Vagina (tissue), 2 donors: Measurements from ENCODE around the gene ZG16. TPM values are rescaled to one million over a fixed set of nuclear protein-coding genes. Genes with fewer than 3 reads are reported as not detected.
"Not testable (repeated sequence)": the region's sequence is repeated elsewhere in the genome, so short reads cannot be mapped to it uniquely, and the experiment has no call there.

ENCODE experiments used
- DNase-seq, 2 donors: peaks; one replicate each; pipeline ENCODE4 v3.0.0-alpha.2; 2017; ENCODE audit errors: extremely low spot score in 2 of 2
- H3K27ac ChIP-seq: fragments of 200-600 bp; sonication (generic); one replicate; pipeline ENCODE4 v1.5.1; 2019
- H3K27me3 ChIP-seq: fragments of 200-600 bp; sonication (generic); one replicate; pipeline ENCODE4 v1.5.1; 2019
- H3K36me3 ChIP-seq, 2 donors: fragments of 200-600 bp; sonication (generic); one replicate each; pipeline ENCODE4 v1.5.1; 2017 to 2019
- H3K4me1 ChIP-seq: fragments of 200-600 bp; sonication (generic); one replicate; pipeline ENCODE4 v1.5.1; 2019
- H3K4me3 ChIP-seq, 2 donors: fragments of 200-600 bp; sonication (generic); 1 replicate in 1 of 2; 2 replicates in 1 of 2; pipeline ENCODE4 v1.5.1; 2016 to 2019
- H3K9me3 ChIP-seq: fragments of 200-600 bp; sonication (generic); one replicate; pipeline ENCODE4 v1.5.1; 2019
- CTCF ChIP-seq, 3 experiments: fragments of 450-650 bp in 2 of 3; fragments of 200-600 bp in 1 of 3; sonication (generic) in 1 of 3; IDR thresholded peaks; one replicate each; pipeline ENCODE4 v1.5.1; 2017 to 2019; ENCODE audit warnings: antibody characterized with exemption in 3 of 3, mild to moderate bottlenecking in 2 of 3, moderate library complexity in 2 of 3
- POLR2A ChIP-seq, 2 donors: fragments of 450-650 bp; IDR thresholded peaks; one replicate each; pipeline ENCODE4 v1.6.1; 2017; ENCODE audit warnings: antibody characterized with exemption in 2 of 2, mild to moderate bottlenecking in 2 of 2, moderate library complexity in 2 of 2
- POLR2AphosphoS5 ChIP-seq, 2 donors: sonication (generic); formaldehyde crosslinking; IDR thresholded peaks; one replicate each; pipeline ENCODE4 v1.9.0; 2017; ENCODE audit warnings: antibody characterized with exemption in 2 of 2, mild to moderate bottlenecking in 2 of 2, low read depth in 1 of 2; ENCODE audit not compliant: insufficient read depth in 1 of 2
- intact Hi-C: fragments of 100-400 bp; cut with DNase I; formaldehyde crosslinking; loops from one replicate; pipeline ENCODE4 v1.15.1; 2023
- total RNA-seq: library from RNA; depleted of rRNA; stranded (reverse); fragments of >200 nt; gene quantifications from one replicate; pipeline ENCODE4 v1.2.3, GENCODE V29; 2016

ZG16 gene
- total RNA-seq, 1 donor from 2014 or later, result not detected

DNA sequence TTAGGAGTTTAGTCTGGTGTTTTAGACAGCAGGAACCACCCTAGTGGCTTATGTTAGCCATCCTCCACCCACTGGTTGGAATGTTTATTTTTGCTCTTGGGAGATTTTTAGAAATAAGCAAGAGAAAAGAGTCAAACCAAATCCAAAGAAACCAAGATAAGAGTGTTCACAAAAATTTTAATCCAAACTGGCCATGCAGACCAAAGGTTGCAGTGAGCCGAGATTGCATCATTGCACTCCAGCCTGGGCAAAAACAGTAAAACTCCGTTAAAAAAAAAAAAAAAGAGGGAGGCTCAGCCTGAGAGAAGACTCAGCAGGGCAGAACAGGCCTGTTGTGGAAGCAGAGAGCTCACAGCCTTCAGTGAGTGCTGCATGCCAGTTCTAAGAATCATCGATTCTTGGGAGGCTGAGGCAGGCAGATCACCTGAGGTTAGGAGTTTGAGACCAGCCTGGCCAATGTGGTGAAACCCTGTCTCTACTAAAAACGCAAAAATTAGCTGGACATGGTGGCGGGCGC lies 20.0 kb upstream of the ZG16 start:
- intact Hi-C loops, result no loop called here
- TF ChIP-seq POLR2A (IDR thresholded peaks at IDR 0.05) (no peak), CTCF (IDR thresholded peaks at IDR 0.05) (no peak), POLR2AphosphoS5 (IDR thresholded peaks at IDR 0.05; ENCODE audit: insufficient read depth in 1 of 2, low read depth in 1 of 2) (no peak)
- Histone ChIP-seq H3K27me3 (no peaks in the 10 kb centered on the region), H3K4me1 (no peaks in the 10 kb centered on the region), H3K9me3 (no peaks in the 10 kb centered on the region), H3K4me3 (no peak overlapping the region), H3K27ac (no peak overlapping the region), H3K36me3 (no peaks in the 10 kb centered on the region)
- no peak for DNase-seq

DNA sequence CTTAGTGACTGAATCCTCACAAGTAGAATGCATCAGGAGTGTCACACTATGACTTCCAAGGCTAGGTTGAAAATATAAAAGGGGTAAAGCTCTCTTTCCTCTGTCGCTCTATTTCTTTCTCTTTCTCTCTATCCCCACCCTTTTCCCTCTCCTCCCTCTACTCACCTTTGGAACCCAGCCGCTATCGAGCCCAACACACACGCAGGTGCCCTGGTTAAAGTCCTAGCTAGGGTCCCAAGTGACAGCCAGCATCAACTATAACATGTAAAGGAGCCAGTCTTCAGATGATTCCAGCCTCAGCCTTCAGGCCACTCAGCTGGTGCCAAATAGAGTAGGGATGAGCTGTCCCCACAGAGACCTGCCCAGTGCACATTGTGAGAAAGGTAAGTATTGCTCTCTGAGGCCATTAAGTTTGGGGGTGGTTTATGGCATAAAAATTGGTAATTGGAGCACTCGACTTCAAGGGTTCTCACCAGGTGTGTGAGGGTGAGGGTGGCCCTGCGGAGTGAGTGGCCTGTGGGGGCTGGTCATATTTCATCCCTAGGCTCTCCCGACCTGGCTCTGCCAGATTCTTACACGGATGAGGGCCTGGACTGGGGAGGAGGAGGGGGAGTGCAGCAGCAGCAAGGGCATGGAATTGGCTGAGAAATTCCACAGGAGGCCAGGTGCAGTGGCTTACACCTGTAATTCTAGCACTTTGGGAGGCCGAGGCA lies 17.3 kb upstream of the ZG16 start:
- TF ChIP-seq POLR2A (IDR thresholded peaks at IDR 0.05), result no peak
- no peak for TF ChIP-seq POLR2AphosphoS5 (IDR thresholded peaks at IDR 0.05; ENCODE audit: insufficient read depth in 1 of 2, low read depth in 1 of 2)
- TF ChIP-seq CTCF (IDR thresholded peaks at IDR 0.05), result no peak
- no peaks in the 10 kb centered on the region for H3K27me3 ChIP-seq
- no peaks in the 10 kb centered on the region for H3K36me3 ChIP-seq
- no peaks in the 10 kb centered on the region for H3K9me3 ChIP-seq
- H3K4me1 ChIP-seq, result no peaks in the 10 kb centered on the region
- H3K27ac ChIP-seq, result no peak overlapping the region
- DNase-seq, result no peak
- intact Hi-C loops, result no loop called here
- H3K4me3 ChIP-seq, result no peak overlapping the region

- DNase-seq, H3K27me3 ChIP-seq, intact Hi-C loops, H3K27ac ChIP-seq, H3K9me3 ChIP-seq, H3K36me3 ChIP-seq, H3K4me3 ChIP-seq, H3K4me1 ChIP-seq: not testable (repeated sequence)
Observed at GRCh38 chr16:29761280-29761651, 16.8 kb upstream of the ZG16 start.

DNA sequence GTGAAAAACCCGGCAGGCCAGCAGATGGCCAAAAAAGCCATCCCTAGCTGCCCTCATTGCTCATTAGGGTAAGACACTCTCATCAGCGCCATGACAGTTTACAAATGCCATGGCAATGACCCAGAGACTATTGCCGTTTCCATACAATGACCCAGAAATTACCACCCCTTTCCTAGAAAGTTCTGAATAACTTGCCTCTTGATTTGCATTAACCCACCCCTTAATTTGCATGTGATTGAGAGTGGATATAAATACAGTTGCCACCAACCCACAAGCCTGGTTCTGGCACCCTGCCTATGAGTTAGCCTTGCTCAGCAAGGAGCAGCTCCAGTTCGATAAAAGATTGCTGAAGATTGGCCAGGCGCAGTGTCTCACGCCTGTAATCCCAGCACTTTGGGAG lies 16.2 kb upstream of the ZG16 start:
- Histone ChIP-seq H3K27ac (no peak overlapping the region), H3K4me3 (no peak overlapping the region), H3K9me3 (no peaks in the 10 kb centered on the region), H3K36me3 (no peaks in the 10 kb centered on the region), H3K27me3 (no peaks in the 10 kb centered on the region), H3K4me1 (no peaks in the 10 kb centered on the region)
- intact Hi-C loops, result no loop called here
- DNase-seq, result no peak
- no peak for TF ChIP-seq POLR2AphosphoS5 (IDR thresholded peaks at IDR 0.05; ENCODE audit: insufficient read depth in 1 of 2, low read depth in 1 of 2)
- no peak for TF ChIP-seq CTCF (IDR thresholded peaks at IDR 0.05)
- TF ChIP-seq POLR2A (IDR thresholded peaks at IDR 0.05), result no peak

DNA sequence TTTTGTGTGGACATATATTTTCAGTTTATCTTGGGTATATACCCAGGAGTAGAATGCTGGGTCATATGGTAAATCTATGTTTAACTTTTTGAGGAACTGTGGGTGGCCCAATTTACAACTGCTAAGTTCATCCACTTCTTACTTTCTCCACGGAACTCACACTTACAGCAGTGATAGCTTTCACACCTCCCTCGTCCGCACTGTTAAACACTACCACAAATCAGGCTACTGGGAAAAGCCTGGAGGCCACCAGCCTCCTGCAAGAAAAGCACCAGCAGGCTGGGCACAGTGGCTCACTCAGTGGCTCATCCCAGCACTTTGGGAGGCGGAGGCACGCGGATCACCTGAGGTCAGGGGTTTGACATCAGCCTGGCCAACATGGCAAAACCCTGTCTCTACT lies 14.7 kb upstream of the ZG16 start:
- H3K4me1 ChIP-seq, result no peaks in the 10 kb centered on the region
- H3K27me3 ChIP-seq, result no peaks in the 10 kb centered on the region
- DNase-seq, result no peak
- intact Hi-C loops, result no loop called here
- TF ChIP-seq CTCF (IDR thresholded peaks at IDR 0.05) (no peak), POLR2A (IDR thresholded peaks at IDR 0.05) (no peak), POLR2AphosphoS5 (IDR thresholded peaks at IDR 0.05; ENCODE audit: insufficient read depth in 1 of 2, low read depth in 1 of 2) (no peak)
- H3K4me3 ChIP-seq, result no peak overlapping the region
- H3K27ac ChIP-seq, result no peak overlapping the region
- H3K36me3 ChIP-seq, result no peaks in the 10 kb centered on the region
- H3K9me3 ChIP-seq, result no peaks in the 10 kb centered on the region
